Measurements from ENCODE around the gene DCC.

The DCC gene

DNA sequence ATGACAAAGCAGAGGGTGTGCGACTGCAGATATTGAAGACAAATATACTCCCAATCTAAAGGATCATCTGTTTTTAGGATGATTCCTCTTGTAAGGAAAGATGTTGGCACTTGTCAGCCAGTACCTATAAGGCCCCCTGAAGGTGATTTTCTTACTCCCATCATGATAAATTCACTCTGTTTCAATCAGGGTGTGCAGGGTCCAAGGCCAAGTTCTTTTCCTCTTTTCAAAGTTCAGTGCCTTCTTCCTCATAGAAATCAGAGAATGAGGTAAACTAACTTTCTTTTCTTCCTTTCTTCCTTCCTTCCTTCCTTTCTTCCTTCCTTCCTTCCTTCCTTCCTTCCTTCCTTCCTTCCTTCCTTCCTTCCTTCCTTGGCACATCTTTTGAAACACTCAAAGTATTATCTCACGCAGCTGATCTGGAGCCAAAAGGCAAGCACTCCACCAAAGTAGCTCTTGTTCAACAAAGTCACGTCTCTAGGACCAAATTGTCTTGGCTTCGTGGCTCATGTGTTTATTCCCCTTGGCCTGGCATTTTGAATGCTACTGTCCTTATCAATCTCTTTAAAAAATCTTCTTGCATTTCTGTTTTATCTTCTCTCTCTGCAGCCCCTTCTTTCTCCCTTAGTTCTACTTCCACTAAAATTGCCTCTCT lies 87.7 kb downstream of the DCC start:
- DNase-seq (ENCODE audit: low spot score): no peak

DNA sequence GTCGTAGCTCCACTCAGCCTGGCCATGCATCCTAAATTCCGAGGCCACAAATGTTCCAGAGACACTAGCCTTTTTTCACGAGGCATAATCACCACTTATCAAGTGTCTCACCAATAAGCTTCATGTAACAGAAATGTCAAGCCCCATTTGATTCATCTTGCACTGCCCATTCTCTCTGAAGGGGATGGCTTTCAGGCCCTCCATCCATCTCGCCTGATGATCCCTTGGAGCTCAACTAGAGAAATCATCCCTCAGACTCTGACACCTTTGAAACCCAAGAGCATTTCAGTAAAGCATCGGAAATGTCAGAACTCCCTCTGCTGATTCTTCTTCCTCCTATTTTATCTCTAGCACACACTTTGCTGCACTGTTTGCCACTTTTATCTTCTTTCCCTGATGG lies 91.7 kb downstream of the DCC start:
- DNase-seq (ENCODE audit: low spot score): no peak

DNA sequence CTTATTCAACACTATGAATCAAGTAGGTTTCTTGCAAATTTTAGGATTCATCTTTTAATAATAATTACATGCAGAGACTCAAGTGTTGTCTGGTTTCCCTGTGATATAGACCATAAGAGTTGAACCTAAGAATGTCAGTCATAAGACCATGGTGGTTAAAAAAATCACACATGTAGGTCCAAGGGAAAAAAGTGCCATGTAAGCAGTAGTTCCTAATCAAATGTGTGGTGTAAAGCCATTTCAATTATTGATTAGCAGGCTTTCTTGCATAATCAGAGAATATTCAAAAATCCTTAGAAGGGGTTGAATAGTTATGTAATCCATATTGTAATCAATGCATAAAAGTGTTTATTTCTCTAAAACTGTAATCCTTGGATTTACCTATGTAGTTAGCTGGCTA lies 93.8 kb downstream of the DCC start:
- DNase-seq (ENCODE audit: low spot score): no peak

DNA sequence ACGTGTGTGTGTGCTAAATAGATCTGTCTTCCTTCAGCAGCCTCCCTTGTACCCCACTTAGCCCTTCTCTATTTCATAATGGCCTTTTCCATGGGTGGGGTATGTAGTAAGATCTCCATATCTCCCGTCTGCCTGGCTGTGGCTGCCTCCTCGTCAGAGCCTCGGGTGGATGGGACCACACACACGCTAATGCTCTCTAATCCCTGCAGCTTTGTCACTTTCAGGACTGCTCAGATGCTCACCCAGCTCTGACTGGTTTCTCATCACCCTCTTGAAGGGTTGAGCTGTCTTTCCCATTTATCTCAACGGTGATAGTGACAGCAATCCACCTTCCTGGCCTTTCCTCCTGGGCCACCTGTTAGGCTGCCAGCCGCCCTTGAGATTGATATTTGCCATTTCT lies 95.3 kb downstream of the DCC start:
- DNase-seq (ENCODE audit: low spot score): no peak

DNA sequence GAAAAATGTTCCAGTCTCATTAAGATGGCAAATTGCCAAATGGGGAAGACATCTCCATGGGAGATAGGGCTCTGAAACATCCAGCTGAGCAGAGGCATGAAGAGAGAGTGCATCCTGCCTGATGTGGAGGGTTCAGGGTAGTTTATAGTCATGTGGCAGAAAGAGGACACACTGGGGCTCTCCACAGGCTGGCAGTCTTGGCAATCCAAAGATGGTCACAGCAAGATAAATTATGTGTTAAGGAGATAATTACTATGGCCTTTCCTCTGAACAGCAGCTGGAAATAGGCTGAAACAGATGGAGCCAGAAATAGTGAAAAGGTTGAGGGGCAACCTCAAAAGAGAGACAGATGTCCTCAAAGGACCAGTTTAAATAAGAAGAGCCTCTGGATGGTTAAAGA lies 97.2 kb downstream of the DCC start:
- no peak for DNase-seq (ENCODE audit: low spot score)

DNA sequence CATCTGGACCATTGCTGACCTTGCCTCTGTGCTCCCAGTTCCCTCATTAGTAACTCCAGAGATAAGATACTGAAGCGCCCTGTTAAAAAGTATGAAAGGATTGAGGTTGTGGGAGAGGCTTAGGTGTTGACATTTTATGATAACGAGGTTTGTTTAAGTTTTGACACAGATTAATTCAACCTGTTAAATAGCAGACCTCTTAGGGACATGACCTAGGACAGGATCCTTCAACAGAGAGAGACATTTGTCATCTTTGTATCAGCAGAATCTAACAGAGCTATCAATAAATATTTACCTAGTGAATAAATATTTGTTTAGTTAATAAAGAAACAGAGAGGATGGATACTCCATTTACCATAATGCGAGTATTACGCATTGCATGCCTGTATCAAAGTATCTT lies 99.5 kb downstream of the DCC start:
- no peak for DNase-seq (ENCODE audit: low spot score)

DNA sequence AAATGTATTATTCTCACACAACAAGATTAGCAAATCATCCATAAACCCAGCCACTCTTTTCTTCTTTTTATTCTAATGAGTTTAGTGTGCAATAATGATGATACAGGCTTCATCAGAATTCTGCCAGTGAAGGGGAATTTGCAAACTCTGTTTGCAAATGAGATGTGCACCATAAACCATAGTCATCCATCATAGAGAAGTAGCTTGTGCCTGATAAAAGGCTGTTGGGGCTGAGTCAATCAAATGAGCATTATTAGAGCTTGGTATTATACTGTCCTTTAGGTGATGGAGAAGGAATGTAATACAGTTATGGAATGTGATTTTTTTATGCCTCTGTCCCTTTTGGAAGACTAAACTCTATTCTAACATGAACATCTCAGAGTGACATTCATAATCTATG lies 101.8 kb downstream of the DCC start:
- DNase-seq (ENCODE audit: low spot score): no peak

DNA sequence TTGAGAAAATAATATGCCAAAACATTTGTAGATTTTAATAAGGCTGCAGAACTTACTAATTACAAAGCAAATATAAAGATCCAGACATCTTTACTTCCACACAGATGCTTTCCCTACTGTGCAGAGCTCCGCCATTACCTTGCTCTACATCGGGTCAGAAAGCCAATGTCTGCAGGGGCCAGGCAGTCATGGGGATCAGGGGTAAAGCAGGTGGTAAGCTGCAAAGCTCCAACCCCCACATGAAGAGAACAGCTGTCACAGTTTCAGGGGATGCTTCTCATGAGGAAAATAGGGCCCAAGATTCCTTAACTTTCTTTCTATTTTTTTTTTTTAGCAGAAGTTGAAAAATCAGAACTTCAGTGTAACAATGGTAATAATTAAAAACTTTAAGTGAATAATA lies 102.7 kb downstream of the DCC start:
- DNase-seq (ENCODE audit: low spot score): no peak

DNA sequence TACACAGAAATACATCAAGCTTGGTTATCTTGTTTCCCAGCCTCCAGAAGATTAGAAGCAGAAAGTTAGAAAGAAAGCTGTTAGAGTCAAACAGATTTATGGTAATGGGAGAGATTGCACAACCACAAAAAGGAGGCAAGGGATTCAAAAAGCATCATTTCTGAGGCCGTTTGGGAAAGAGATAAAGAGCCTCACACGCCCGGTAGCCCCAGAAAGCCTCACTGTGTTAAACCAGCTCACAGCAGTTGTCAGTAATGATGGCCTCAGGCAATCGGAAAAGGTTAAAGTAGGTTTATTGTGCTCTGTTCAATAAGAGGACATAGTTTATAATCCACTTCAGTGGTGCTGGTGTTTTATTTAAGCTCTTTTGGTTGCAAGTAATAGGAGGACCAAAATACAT lies 111.3 kb downstream of the DCC start:
- no peak for DNase-seq (ENCODE audit: low spot score)

DNA sequence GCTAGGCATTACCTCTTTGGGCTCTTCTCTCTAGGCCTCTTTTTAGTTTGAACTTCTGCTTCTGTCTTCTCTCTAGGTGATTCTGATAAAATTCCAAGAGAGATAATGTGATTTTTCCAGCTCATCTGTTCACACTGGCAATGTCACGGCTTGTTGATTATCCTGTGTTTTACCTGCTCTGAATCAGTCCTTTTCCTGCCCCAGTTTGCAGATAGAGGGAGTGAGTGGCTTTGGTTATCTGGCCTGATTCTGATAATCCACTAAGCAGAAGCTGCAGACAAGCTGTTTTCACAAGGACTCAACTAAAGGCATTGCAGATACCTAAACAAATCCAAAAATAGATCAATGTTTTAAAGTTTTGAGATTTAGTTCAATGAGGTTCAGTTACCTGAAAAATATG lies 111.9 kb downstream of the DCC start:
- DNase-seq (ENCODE audit: low spot score): no peak

DNA sequence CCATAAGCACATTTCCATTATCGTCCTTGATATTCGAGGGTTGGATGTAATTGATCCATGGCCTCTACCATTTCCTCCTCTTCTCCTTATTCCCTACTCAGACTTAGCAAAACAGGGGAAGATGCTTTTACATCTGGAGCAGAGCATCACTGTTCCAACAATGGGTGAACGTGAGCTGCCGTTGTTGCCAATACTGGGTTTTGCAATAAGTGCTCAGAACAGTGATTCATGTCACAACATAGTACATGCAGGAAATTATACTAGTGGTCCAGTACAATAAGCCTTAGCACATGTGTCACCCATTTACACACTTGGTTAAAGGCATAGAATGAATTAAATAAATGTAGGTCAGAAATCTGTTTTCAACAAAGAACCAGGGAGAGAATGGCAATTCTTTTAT lies 112.4 kb downstream of the DCC start:
- DNase-seq (ENCODE audit: low spot score): no peak

DNA sequence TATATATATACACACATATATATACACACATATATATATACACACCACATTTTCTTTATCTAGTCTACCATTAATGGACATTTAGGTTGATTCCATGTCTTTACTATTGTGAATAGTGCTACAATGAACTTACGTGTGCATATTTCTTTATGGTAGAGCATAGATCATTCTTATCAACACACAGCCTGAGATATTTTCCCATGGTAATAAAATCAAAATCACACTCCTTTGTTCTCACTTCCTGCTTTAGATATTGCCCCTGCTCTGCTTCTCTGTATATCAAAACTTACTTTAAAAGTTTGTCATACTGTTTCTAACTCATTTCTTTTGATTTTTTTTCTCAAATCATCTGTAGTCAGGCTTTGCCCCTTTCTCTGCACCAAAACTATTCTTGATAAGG lies 119.9 kb downstream of the DCC start:
- DNase-seq (ENCODE audit: low spot score): no peak

DNA sequence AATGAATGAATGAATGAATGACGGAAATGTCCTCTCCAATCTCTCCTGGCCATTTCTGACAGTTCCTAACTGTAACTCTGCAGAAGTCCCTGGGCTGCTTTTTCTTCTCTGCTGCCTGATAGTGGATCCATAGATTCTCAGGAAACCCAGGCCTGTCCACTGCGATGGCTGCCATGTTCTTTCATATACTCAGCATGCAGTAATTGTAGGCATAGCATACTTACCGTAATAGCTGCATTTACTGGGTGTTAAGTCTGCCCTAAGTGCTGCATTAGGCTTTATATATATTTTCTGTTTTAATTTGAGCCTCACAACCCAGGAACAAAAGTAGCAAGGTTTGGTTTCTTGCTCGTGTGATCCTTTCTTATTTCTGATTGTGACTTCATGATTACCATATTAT lies 122.9 kb downstream of the DCC start:
- no peak for DNase-seq (ENCODE audit: low spot score)

DNA sequence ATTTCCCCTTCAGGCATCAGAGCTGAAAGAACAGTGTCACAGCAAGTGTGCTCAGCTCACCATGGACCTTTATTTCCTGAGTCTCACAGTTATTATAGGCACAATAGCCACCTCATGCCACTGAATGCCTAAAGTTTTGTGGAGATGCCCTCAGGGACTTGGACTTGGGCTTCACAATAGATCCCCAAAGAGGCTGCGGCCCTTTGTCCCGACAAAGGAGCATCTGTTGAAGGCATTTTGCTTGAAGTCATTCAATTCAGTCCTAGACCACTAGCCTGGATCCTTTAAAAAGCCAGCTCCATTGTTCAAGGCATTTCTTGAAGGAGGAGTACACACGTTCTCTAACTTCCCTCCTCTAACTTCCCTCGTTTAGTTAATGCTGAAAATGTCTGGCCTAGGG lies 125.4 kb downstream of the DCC start:
- DNase-seq (ENCODE audit: low spot score): no peak

DNA sequence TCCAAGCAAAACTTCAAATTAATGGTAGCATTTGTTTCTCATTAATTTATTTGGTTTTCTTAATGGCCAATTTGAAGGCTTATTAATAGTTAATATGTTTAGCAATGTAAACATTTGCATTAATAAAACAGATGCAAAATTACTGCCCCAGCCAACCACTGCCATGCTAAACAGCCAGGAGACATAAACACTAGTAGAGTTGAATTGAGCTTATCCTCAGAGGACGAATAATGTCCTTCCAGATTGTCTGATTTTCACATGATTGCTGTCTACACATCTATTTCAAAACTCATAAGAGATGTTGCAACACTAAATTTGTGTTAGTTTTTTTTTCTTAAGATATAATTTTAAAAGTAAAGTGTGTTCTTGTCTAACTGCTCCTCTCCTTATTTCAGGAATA lies 128.5 kb downstream of the DCC start:
- DNase-seq (ENCODE audit: low spot score): no peak

DNA sequence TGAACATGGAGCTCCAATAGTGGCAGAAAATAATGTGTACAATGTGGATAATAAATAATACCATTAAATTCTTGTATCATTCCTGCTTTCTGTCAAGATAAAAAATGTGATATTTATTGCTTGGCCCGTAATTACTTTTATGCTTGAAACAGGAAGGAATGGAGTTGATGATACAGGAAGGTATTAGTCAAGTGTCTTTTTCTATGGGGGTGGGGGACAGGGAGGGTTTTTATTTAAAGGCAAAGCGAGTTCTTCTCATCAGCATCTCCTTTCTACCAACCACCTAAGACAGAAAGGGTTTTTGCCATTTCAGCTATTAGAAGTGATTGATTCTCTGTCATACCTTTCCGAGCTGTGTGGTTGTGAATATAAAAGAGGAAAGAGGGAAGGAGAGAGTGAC lies 135.3 kb downstream of the DCC start:
- no peak for DNase-seq (ENCODE audit: low spot score)

DNA sequence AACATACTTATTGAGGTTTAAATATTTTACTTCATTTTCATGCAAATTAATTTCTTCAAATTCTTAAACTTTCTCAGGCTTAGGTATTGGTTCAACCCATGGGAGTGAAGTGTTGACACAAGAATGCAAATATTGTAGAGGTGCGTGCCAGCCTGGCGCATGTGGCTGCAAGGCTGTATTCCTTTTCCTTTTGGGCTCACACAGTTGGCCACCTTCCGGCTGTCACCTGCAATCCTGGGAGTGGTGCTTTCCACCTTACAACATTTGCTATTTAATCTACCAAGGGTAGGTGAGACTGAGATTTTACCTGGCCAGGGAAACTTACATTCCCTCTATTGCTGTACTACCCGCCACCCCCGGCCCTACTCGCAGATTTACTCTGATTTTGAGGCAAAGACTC lies 141.1 kb downstream of the DCC start:
- no peak for DNase-seq (ENCODE audit: low spot score)

DNA sequence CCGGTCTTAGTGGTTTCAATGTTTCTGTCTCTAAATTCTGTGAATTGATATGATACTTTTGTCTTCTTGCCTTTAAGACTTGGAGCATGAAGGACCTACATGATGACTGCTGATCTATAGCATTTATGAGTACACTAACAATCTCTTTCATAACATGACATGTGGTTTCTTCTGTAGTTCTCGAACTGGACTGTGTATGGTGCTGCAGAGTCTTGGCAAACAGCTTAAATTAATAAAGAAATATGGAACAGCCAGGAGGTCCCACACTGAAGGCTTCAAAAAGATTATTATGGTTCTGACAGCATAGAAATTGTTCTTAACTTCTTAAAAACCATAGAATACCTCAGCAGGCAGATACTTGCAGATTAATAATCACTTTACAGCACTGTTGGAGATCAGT lies 145.0 kb downstream of the DCC start:
- no peak for DNase-seq (ENCODE audit: low spot score)

DNA sequence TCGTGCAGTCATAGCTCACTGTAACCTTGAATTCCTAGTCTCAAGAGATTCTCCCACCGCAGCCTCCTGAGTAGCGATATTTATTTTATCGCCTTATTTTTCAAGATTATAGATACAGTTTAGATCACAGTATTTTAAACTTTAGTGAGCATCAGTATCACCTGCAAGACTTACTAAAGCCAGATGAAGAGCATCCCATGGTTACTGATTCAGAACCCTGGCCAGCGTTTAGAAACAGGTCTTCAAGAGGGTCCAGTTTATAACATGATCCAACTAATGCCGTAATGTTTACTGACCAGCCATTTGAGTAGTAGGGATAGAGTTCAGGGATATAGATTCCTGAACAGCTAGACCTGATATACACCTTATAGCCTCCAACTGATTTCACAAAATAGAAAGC lies 146.1 kb downstream of the DCC start:
- DNase-seq (ENCODE audit: low spot score): no peak

DNA sequence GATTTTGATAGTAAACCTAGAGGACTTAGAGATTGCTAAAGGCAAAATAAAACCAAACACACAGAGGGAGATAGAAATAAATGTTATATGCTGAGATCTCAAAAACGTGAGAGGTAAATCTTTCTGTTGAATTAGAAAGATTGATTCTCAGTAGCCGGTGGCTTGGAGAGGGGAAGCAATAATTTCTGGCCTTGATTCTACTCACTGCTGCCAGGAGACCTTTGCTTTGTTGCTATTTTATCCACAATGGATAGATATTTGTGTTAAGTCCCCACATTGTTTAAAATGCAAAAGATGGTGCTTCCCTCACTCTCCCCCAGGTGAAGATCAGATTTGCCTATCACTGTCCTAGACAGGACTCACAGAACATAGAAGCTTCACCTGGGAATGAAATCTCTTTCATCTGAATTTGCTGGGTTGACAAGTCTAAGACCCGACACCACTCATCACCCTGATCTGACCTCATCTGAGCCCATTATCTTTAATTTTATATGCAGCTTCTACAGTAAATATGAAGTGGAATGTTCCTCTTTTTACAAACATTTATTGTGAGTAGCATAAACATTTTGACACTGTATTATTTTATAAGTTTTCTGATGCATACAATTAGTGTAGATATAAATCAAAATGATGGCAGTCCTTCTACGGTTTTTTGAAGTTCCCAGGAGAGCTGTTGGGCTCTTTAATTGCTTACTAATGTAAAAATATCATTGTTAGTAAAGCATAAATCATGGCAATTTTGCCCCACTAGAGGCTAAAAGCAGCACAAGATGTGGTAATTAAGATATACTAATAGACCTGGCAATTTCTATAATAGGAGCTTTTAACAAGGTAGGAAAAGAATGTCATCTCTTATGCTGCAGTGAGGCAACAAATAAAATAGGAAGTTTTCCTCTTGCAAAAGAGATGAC lies 149.7 kb downstream of the DCC start:
- no peak for DNase-seq (ENCODE audit: low spot score)

DNA sequence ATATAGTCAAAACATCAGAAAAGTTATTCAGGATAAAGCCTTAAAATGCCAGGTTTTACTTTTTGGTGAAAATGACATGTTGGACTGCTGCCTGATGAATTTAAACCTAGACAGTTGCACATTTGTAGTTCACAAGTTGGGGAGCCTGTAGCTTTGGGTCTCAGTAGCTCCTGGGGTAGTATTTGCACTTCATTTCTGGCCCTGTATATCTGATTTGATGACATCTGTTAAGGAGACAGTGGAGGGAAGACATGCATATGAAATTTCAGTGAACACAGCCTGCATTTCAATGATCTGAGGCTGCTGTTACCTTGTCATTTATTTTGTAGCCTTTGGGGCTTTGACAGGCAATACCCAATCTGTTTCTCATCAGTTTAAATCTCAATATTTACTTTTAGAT lies 156.4 kb downstream of the DCC start:
- no peak for DNase-seq (ENCODE audit: low spot score)

DNA sequence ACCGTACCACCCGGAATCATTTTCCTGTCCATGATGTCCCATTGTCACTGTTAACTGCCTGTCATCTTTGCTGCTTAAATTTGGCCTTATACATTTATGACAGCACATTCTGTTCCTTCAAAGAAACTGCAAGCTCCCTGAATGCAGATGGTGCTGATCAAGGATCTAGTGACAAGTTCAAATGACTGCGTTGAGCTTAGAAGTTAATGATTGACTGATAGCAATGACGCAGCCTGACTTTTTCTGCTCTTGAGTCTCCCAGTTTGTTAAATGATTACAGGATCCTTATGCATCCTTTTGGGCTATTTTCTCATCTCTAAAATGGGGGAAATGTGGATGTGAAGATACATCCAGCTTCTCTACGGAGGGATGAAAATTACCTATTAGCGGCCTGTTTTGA lies 159.0 kb downstream of the DCC start:
- no peak for DNase-seq (ENCODE audit: low spot score)

DNA sequence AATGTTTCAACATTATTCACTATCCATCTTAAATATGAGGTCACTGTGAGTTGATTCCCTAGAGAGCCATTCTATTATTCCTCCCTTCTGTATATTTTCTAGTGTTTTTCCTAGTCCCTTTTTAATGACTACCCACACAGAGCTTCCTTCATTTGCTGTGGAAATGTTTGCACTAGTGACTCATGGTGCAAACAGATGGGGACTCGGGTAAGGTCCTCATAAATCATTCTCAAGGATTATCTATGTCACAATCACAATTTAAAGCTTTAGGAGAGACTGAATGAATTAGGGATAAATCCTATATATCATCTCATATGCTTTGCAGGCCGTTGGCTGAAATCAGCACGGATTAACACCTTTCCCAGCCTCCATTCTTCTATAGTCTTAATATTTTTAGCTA lies 159.6 kb downstream of the DCC start:
- no peak for DNase-seq (ENCODE audit: low spot score)

DNA sequence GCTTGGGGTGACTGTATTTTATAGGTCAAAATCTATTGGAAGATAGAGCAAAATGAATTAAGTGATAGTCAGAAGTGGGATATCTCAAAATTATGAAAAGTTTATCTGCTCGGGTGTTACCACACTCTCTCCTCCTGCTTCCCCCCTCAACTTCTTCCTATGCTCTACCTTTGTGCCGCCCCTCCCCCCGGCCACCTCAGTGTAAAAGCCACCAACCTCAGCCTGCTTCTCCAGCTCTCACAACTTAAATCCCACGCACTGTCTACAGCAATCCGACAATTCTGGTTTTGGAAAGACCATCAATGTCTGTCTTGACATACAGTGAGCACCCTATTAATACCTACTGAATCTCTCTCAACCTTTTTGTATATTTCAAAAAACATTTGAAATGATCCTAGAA lies 164.6 kb downstream of the DCC start:
- DNase-seq (ENCODE audit: low spot score): no peak

All from LoVo (cell line).